Measurements from ENCODE around the gene ERBB4. TPM values are rescaled to one million over a fixed set of nuclear protein-coding genes. Genes with fewer than 3 reads are reported as not detected.

ERBB4 gene
- total RNA-seq, 1 donor from 2014 or later, result 25.3 TPM

- Histone ChIP-seq H3K4me1 (no peaks in the 10 kb centered on the region), H3K36me3 (no peaks in the 10 kb centered on the region), H3K4me3 (no peak overlapping the region), H3K27me3 (ENCODE audit: low read depth) (no peaks in the 10 kb centered on the region), H3K27ac (no peak overlapping the region), H3K9me3 (no peaks in the 10 kb centered on the region)
- no peak for TF ChIP-seq CTCF (IDR thresholded peaks at IDR 0.05)
- no peak for ATAC-seq
- intact Hi-C loops (cut with DNase I), result no loop called here
- DNase-seq, result no peak
These were observed 1083.9 kb downstream of the ERBB4 start for GRCh38 chr2:211454679-211455078.

DNA sequence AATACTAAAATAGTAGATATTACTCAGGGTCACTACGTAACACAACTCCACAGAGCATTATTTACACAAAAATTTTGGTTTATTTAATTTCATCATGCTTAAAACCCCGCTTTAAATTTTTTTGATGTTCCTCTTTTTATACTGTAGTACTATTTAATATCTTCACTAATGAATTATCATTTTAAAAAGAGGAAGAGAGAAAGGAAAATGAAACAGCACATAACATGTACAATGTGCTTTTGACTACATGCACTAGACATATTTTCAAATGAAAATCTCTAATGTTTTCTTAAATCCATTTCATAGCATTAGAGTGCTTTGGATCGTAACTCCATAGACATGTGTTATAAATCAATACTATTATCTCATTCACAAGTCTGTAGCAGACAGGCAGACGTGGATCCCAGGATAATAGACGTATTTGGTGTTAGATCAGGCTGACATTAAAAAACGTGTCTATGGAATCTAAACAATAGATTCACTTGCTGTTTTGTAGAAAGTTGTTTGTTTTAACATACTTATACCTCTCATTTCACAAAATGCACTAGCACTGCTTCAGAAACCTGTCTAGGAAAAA is 1085.2 kb downstream of the ERBB4 start:
- Histone ChIP-seq H3K27me3 (ENCODE audit: low read depth) (no peaks in the 10 kb centered on the region), H3K36me3 (no peaks in the 10 kb centered on the region), H3K9me3 (no peaks in the 10 kb centered on the region), H3K4me1 (no peaks in the 10 kb centered on the region), H3K4me3 (no peak overlapping the region), H3K27ac (no peak overlapping the region)
- no peak for DNase-seq
- intact Hi-C loops (cut with DNase I), result no loop called here
- no peak for TF ChIP-seq CTCF (IDR thresholded peaks at IDR 0.05)
- no peak for ATAC-seq

DNA sequence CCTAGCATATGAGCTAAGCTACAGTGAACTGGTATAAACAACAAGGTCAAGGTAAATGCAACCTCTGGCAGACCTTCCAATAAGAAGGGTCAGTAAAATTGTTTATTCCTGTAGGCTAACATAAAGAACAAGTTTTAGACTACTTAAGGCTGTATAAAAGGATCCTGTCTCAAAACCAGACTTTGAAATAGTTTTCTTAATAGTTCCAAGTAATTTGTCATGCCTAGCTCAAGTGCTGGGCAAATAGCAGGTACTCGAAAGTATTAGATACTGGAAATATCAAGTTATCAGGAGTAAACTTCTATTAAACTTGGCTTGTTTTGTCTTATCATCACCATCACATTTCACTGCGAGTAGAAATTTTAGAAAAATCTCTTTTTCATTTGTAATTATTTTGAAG is 1087.0 kb downstream of the ERBB4 start:
- H3K4me3 ChIP-seq, result no peak overlapping the region
- intact Hi-C loops (cut with DNase I), result no loop called here
- no peaks in the 10 kb centered on the region for H3K9me3 ChIP-seq
- no peak overlapping the region for H3K27ac ChIP-seq
- no peaks in the 10 kb centered on the region for H3K27me3 ChIP-seq (ENCODE audit: low read depth)
- ATAC-seq (peak in 1 of 2 donors; percentile 78), DNase-seq (no peak)
- H3K4me1 ChIP-seq, result no peaks in the 10 kb centered on the region
- TF ChIP-seq CTCF (IDR thresholded peaks at IDR 0.05), result no peak
- no peaks in the 10 kb centered on the region for H3K36me3 ChIP-seq

DNA sequence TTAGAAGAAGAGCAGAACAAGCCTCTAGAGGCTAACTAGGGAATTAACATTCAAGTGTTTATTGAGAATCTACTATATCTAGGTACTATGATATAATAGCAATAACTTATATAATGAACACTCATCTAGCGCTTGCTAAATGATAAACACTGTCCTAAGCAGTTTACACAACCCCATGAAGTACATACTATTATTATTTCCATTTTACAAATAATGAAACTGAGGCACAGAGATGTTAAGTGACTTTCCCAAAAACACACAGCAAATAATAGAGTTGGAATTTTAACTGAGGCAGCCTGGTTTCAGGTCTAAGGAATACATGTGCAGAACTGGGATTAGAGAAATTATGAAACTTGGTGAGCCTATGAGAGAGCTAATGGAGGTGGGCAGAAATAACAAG is 1088.8 kb downstream of the ERBB4 start:
- H3K4me3 ChIP-seq, result no peak overlapping the region
- no peak for ATAC-seq
- H3K27ac ChIP-seq, result no peak overlapping the region
- DNase-seq, result no peak
- H3K4me1 ChIP-seq, result no peaks in the 10 kb centered on the region
- no peaks in the 10 kb centered on the region for H3K36me3 ChIP-seq
- H3K27me3 ChIP-seq (ENCODE audit: low read depth), result no peaks in the 10 kb centered on the region
- H3K9me3 ChIP-seq, result no peaks in the 10 kb centered on the region
- intact Hi-C loops (cut with DNase I), result no loop called here
- no peak for TF ChIP-seq CTCF (IDR thresholded peaks at IDR 0.05)

- no peak overlapping the region for H3K27ac ChIP-seq
- no peaks in the 10 kb centered on the region for H3K36me3 ChIP-seq
- H3K4me3 ChIP-seq, result no peak overlapping the region
- H3K4me1 ChIP-seq, result no peaks in the 10 kb centered on the region
- ATAC-seq, result no peak
- TF ChIP-seq CTCF (IDR thresholded peaks at IDR 0.05), result no peak
- no peaks in the 10 kb centered on the region for H3K9me3 ChIP-seq
- no peaks in the 10 kb centered on the region for H3K27me3 ChIP-seq (ENCODE audit: low read depth)
- no peak for DNase-seq
- intact Hi-C loops (cut with DNase I), result no loop called here
These were observed 1091.1 kb downstream of the ERBB4 start for GRCh38 chr2:211447548-211447947.

DNA sequence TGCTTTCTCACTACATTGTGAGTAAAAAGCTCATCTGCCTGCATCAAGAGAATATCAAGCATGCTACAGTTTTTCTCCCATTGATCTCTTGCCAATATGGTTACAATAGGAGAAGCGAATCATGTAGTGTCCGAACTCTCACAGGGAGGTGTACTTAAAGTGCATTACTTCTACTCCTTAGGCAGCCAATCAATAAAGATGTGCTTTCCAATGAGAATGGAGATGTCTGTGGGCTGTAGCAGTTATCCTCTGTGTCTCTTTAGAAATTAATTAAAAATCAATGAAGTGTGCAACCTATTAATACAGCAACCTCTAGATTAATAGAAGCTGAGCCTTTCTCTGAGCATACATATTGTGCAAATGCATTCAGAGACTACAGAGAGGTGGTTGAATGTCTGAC is 1098.5 kb downstream of the ERBB4 start:
- Histone ChIP-seq H3K27me3 (ENCODE audit: low read depth) (peaks cover 4% of the 10 kb centered on the region), H3K4me3 (no peak overlapping the region), H3K27ac (no peak overlapping the region), H3K9me3 (no peaks in the 10 kb centered on the region), H3K36me3 (no peaks in the 10 kb centered on the region), H3K4me1 (no peaks in the 10 kb centered on the region)
- intact Hi-C loops (cut with DNase I), result no loop called here
- no peak for TF ChIP-seq CTCF (IDR thresholded peaks at IDR 0.05)
- ATAC-seq (no peak), DNase-seq (no peak)
